ENCODE measurements around the gene EXD3.

DNA sequence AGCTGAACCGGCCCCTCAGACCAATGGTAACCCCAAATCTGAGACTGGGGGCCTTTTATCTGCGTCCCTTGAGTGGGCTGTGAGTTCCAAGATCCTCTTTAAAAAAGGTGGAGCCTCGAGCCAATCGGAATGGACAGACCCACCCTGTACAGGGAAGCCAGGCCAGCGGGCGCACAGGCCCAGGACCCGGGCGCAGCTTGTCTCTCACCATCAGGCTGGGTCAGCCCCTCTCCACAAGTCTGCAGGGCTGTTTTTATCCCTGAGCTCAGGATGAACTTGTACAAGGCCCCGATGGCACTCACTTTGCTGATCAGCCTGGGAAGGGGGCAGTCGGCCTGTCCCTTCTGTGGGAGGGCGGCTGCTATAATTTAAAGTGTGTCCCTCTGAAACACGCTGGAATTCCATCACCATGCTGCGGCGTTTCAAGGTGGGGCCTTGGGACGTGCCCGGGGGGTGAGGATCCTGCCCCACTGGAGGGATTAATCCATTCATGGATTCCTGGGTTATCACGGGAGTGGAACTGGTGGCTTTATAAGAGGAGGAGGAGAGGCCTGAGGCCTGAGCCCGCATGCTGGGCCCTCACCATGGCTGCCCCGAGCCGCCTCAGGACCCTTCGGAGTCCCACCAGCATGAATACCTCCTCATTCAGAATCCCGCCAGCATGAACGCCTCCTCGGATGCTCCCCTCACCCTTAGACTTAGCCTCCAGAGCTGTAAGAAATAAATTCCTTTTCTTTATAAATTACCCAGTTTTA, 14.1 kb downstream of the EXD3 start:
- TF ChIP-seq EZH2 (IDR thresholded peaks at IDR 0.05; ENCODE audit: low read length, missing control alignments), result no peak
- TF ChIP-seq, protein P1, sequence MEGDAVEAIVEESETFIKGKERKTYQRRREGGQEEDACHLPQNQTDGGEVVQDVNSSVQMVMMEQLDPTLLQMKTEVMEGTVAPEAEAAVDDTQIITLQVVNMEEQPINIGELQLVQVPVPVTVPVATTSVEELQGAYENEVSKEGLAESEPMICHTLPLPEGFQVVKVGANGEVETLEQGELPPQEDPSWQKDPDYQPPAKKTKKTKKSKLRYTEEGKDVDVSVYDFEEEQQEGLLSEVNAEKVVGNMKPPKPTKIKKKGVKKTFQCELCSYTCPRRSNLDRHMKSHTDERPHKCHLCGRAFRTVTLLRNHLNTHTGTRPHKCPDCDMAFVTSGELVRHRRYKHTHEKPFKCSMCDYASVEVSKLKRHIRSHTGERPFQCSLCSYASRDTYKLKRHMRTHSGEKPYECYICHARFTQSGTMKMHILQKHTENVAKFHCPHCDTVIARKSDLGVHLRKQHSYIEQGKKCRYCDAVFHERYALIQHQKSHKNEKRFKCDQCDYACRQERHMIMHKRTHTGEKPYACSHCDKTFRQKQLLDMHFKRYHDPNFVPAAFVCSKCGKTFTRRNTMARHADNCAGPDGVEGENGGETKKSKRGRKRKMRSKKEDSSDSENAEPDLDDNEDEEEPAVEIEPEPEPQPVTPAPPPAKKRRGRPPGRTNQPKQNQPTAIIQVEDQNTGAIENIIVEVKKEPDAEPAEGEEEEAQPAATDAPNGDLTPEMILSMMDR (conservative IDR thresholded peaks at IDR 0.05 in 1 of 2, IDR thresholded peaks at IDR 0.05 in 1 of 2; ENCODE audit: low read depth in 1 of 2, low read length in 2 of 2), result no peak
